RKO (cell line): Measurements from ENCODE around the gene KRT80.
A peak's percentile ranks its signal among the peaks of the same experiment; 100 is the strongest.

Source experiments
- DNase-seq: peaks from one replicate; pipeline ENCODE4 v3.0.0-alpha.2; 2016; ENCODE audit warnings: low spot score

KRT80 gene

DNA sequence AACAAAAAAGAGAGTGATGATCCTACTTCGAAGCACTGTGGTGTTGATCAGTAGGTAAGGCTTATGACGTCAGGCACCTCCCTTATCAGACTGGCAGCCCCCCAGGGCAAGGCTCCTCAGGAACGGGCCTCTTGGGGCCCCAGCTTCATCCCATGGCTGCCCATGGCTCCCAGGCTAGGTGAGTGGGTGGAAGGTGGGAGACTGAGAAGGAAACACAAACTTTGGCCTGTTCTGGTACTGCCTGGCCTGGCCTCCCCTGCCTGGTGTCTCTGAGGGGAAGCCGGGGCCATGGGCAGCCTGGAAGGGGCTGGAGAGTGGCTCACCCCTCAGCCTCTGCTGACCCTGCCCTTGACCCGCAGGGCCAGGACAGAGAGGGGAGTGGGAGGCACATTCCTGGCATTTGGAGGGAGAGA is 38.9 kb downstream of the KRT80 start:
- DNase-seq = no peak

DNA sequence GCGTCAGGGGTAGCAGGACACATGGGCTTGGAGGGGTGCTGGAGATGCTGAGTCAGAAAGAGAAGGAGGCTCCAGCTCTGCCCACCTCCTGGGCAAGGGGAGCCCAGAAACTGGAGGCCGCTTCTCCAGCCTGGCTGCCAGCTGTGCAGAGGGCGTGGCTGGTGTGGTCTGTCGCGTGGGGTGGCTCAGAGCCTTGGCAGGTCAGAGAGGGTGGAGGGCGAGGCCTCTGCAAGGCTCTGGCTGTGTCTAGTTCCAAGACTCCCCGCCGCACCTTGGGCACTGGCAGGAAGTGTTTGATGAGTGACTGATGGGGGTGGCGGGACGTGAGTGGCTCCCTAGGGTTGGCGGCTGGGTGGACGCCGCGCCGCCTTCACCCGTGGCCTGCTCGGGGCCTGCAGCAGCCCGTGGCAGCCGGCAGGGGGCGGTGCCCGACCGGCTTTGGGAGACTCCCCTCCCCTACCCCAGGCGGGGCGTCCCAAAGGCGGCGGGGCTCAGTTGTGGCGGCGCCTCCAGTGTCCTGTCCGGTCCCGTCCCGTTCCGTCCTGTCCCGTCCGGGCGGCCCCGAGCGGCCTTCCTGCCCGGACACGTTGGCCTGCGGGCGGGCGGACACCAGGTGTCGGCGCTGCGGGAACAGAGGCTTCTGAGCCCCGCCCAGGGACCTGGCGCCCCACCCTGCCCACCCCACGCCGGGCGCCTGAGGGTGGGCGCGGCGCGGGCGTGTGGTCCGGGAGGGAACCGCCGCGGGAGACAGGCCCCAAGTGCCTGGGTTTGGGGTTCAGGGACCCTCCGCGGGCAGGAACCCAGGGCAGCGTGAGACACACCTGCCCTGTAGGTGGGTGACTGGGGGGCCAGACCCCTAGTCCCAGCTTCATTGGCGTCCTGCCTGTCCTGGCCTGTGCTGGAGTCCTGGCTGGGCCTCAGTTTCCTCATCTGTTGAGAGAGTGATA is 39.7 kb downstream of the KRT80 start:
- no peak for DNase-seq

DNA sequence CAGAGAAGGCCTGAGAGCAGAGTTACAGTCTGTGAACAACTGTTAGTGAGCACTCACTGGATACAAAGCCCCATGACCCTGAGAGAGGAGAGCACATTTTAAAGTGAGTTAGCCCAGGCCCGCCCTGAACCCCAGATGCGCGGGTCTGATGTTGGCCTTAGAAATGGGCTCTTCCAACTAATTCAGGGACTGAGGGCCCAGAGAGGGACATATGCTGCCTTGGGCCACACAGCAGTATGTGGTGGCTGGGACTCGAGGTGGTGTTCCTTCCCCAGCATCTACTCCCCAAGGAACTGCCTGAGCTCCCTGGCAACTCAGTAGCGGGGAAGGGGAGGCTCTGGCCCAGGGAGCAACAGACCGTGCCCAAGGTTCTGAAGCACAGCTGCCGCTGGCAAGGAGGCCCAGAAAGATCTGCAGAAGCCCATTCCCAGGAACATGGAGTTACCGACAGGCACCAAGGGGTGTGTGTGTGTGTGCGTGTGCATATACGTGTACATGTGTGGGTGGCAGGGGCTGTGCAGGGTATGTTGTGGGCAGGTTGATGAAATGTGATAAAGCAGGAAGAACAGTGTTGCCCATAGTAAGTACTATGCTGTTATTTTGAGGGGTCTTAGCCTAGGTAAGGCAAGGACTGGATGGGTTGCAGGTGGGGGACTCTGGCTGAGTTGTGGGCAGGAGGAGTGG is 40.5 kb downstream of the KRT80 start:
- no peak for DNase-seq

DNA sequence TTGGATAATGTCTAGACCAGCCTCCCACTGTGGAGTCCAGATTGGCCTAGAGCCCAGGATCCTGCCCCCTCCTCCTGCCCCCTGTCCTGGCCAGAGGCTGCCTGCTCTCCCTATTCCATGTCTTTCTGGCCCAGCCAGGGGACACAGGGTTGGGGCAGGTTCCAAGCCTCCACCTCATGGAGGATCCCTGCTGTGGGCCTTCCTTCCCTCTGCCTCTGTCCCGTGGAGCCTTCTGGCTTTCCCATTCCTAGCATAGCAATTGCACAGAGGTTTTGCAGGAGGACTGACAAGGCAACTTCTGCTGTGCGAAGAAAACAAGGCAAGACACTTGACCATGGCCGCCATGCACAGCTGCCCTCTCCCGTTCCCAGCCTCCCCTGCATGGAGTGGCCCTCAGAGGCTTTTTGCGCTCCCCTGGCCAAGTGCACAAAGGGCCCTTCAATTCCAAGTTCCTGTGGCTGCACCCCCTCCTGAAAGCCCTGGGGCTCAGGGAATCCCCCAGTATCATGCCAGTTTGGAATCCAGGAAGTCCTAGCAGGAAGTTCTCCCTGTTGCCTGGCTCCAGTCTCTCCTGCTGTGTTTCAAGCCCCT is 42.1 kb downstream of the KRT80 start:
- no peak for DNase-seq

DNA sequence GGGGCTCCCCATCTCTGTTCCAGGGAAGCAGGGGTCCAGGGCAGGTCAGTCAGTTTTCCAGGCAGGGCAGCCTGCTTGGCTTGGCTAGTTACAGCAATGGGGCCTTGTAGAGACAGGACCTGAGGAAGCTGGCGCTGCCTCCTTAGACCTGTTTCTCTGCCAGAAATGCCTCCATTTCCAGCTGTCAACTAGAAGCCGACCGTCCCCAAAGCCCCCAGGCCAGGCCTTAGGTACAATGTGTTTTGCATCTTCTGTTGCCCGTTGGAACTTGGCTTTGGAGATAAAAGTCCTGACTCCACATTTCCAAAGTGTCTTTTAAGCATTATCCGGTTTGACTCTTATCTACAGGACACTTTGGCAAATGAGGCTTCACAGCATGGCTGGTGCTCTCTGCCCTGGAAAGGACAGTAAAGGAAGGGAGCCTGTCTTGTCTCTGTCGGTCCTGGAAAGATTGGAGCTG is 42.6 kb downstream of the KRT80 start:
- DNase-seq = no peak

DNA sequence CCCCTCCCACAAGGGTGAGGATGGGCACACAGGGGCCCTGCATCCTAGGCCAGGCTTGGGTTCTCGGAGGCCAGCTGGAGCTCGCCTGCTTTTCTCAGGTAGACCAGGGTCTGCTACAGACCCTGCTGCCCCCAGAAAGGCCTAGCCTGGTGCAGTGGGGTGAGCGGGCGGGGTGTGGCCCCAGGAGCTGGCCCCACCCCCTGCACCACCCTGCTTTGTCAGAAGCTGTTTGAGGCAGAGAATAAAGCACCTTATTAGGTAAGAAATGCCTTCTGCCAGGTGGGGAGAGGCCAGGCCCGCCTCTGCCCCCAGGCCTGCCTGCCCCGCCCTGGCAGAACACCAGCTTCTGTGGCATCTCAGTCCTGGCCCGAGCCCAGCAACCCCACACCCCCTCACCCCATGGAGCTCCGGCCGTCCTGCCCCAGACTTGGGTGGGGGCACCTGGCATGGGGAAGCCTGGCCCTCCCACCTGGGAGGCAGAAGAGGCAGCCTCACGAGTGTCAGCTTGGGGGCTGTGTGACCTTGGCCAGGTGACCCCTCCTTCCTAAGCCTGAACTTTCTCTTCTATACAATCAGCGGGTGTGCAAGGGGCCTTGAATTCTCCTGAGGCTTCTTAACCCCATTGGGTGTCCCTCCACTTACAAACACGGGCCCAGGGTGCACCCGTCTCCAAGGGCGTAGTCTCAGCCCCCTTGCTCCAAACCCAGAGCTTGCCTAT is 43.2 kb downstream of the KRT80 start:
- no peak for DNase-seq

DNA sequence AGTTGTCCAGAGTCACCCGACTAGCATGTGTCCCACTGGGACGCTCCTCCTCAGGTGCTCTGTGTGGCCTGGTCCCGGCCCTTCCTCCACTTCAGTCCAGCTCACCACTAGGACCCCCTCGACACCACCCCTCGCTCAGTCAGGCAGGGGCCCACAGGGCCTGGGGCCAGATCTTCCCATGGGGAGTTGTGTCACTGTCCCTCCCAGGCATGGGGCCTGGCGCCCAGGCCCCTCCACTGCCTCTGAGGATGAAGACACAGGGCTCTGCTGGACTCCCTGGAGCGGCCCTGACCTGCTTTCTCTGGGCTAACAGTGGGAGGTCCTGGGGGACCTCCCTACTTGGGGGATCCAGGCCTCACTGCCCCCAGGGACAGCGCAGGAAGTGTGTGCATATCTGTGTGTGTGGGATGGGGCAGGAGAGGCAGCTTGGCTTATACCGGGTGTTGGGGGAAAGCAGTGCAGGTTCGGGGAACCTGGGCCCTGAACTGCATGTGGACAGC is 43.8 kb downstream of the KRT80 start:
- DNase-seq = no peak

DNA sequence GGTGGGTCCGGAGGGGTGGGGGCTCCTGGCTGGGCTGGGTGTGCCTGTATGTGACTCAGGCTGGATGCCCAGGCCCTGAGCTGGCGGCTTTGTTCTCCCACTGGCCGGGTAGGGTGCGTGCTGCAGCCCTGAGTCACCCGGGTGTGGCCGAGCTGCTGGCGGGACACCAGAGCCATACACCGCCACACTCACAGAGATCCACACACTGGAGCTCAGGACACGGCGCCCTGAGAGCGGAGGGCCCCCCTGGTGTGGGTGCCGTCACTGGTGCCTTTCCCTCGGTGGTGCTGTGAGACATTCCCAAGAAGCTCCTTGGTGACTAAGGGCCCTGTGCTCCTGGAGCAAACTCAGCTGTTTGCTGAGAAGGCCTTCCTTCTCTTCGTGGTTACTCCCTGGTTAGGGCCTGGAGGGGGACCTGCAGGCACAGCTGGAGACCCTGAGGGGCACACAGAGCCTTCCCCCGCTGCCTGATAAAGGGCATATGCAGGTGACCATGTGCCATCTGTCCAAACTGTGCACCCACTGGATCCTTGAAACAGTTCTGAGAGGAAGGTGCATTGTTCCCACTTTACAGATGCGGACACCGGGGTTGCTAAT is 44.3 kb downstream of the KRT80 start:
- DNase-seq = peak; percentile 93

DNA sequence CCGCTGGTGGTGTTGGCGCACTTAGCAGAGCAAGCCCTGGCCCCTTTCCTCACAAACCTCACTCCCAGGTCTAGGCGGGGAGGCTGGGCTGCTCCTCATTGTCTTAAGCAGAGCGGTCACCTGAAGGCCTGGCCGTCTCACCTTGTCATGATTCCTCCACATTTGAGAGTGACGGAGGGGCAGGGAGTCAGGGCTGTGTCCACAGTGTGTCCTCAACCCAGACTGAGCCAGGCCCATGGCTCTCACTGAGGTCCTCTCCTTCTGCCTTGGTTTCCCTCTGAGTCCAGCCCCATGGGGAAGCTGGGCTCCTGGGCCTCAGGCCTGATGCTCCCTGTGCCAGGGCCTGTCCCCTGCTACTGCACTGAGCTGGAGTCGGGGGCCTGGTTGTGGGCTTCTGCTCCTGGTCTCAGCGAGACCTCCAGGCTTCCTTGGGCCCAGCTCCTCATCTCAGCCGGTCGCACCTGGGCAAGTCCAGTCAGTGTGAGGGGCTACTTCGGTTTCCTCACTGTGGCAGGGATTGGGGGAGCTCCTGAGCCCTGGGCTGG is 44.9 kb downstream of the KRT80 start:
- DNase-seq = no peak

DNA sequence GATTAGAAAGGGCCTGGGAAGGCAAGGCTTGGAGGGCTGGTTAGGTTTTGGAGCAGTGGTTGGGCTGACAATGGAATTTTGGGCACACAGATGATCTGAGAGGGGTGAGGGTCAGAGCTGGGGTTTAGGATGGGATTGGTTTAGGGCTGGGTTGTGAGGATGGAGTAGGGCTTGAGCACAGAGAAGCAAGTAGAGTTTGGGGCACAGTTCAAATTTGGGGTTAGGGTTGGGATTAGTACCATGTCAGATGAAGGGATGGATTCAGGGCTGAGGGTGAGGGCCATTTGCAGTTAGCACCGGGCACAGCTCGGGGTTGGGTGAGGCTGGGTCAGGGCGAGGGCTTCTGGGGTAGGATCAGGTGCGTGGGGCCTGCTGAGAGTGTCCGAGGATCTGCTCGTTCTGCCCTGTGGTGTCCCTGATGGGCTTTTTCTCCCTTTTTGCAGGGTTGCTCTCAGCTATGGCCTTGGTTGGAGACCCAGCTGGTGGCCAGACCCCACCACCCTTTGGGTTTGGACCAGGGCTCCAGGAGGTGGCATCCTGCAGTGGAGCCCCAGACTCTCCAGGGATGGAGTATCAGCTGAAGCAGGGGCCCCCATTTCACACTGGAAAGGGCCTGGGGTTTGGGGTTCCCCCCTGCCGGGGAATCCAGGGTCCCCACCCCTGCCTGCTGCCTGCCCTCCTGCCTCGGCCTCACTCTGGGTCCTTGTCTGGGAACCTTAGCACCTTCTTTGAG is 45.6 kb downstream of the KRT80 start:
- DNase-seq = no peak

DNA sequence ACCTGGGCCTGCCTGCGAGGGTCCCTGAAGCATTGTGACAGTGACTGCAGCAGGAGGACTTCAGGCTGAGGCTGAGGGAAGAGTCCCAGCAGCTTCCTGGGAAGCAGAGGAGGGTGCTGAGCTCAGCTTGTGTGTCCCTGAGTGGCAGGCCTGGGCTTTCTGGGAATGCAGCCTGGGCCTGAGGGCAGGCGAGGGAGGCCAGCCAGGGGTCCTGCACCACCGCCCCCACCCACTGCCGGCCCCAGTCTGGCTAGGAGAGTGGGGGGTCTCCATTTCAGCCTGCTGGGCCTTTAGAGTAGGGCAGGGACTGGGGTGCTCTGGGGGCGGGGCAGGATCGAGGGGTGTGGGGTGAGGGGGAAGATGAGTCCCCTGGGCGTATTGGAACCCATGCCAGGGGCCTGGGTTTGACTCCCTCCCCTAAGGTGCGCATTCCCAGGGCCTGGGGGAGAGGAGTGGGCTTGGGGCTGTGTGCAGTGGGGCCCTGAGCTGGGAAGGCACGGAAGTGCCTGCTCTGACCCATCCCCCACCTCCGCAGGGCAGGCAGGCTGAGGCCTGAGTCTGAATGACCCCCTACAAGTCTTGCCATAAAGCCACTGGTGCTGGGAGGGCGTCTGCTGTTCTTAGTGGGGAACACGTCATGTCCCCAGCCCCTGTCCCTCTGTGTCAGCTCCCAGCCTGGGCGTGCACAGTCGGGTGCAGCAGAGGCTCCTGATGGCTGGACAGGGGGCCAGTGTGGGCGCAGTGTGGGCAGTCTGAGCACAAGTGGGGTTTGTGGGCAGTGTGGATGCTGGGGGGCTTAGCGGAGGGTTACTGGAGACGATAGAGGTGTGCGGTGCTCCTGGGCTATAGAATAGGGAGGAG is 46.4 kb downstream of the KRT80 start:
- DNase-seq = no peak

DNA sequence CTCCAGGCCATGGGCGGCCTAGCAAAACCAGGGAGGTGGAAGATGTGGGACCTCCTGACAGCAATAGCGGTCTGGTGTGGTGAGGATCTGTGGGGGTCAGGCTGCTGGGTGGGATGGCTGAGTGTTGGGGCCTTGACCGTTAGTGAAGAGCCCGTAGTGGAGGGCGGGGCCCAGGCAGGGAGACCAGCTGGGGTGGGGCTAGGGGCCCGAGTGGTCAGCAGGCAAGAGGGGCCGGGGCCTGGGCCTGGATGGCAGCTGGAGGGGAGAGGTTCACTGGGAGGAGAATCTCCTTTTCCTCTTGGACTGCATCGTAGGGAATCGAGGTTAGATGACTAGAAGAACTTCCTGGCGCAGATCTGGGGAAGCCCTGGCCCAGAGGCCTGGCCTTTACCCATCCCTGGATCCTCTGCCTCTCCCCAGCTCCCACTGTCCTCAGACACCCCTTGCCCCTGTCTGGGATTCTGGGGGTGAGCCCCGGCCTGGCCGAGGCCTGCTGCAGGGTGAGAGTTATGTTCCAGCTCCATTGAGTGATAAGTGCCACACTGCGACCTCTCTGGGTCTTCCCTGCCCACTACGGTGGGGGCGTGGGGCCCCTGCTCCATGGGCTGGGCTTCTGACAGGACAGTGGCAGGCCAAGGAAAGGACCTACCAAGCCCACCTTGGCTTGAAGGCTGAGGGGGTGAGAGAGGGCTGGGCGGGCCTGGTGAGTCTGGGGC is 47.1 kb downstream of the KRT80 start:
- DNase-seq = no peak

DNA sequence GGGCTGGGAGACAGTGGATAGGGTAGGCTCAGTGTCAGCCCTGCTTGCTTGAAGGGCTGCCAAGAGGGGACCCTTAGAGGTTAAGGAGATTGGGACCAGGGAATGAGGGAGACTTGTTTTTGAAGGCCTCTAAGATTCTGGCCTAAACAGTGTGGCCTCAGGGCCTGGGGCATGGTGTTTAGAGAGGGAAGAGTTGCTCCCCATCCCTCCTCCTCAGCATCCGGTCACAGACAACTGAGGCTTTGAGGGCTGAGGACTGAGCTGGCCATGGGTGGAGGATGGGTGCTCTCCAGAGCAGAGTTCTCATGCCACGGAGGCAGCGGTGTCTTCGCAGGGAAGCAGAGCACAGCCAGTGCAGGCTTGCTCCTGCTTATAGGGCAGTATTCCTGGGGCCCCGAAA is 49.4 kb downstream of the KRT80 start:
- no peak for DNase-seq

DNA sequence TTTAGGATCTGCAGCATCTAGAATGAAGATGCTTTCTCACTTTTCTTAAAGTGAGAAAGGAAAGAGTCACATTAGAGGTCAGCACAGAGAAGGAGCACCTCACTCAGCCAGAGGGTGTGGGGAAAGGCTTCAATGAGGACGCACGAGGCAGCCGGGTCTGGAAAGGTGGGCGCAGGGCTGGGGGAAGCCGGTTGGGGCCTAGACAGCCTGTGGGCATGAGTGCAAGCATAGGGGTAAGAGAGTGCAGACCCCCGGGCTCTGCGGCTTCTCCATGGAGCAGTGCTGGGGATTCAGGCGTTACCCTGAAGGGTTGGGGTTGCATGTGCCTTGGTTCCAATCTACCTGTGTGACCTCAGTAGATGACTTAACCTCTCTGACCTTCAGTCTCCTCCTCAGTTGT is 49.9 kb downstream of the KRT80 start:
- DNase-seq = no peak

DNA sequence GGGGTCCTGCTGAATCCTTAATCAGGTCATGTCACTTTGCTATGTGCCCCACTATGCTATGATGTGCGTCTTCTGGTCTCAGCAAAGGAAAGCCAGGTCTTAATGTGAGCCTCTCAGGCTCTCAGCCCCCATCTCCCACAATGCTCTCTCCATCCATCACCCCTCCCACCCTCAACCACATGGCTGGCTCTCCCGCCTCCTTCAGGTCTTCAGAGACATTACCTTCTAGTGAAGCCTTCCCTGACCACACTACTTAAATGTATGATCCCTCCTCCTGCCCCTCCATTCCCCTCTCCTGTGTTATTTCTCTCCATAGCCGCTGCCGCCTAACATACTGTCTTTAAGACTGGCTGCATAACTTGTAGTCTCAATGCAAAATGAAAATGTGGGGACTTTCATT is 50.5 kb downstream of the KRT80 start:
- DNase-seq = no peak

DNA sequence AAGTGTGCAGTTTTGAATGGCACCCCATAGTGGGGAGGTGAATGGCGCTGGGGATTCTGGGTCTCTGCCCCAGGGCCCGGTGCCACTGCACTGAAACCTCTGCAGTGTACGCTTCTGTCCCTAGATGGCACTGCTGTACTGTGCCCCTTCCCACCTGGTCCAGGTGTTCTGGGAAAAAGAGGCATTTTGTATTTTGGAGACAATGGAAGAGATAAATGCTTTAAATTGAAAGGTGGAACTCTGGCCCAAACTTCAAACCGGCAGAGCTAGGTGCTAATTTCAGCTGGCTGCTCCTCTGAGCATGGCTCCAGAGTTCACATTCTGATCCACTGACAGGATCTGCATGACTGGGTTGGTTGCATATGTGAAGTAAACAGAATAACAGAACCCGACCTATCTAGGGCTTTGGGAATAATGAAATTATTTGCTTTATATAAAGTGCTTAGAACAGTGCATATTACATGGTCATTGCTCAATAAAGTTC is 52.2 kb downstream of the KRT80 start:
- DNase-seq = no peak

DNA sequence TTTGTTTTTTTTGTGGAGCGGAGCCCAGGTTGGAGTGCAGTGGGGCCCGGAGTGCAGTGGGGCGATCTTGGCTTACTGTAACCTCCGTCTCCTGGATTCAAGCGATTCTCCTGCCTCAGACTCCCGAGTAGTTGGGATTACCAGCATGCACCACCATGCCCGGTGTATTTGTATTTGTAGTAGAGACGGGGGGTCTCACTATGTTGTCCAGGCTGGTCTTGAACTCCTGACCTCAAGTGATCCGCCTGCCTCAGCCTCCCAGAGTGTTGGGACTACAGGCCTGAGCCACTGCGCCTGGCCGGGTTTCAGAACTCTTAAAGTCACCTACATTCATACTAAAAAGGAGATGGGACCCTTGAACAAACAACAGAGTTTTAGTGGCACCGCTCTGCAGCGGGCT is 52.7 kb downstream of the KRT80 start:
- no peak for DNase-seq

DNA sequence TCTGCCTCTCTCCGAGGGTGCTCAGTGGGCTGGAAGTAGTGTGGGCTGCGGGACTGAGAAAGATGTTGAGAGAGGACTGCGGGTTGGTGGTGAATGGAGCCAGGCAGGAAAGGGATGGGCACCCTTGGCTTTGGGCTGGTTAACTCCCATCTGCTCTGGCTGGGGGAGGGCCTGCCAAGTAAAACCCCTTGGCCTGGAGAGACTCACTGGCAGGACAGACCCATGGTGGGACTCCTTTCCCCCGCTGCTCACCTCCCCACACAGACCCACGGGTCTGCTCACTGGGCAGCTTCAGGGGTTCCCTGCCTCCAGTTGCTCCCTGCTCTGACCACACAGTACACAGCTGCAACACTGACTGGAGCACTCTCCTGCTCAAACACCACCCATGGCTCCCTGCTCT is 54.1 kb downstream of the KRT80 start:
- no peak for DNase-seq

DNA sequence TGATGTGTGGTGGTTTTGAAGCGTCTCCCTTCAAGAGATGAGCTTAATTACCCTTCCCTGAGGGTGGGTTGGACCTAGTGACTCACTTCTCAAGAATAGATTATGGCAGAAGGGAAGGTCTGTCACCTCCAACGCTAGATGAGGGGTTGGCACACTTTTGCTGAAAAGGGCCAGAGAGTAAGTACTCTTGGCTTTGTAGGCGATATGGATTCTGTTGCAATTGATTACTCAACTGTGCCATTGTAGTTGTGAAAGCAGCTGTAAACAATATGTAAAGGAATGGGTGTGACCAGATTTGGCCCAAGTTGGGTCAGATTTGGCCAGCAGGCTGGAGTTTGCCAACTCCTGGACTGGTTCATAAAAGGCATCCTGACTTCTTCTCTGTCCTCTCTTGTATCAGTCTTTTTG is 59.1 kb downstream of the KRT80 start:
- no peak for DNase-seq
